ENCODE measurements around the gene SLC11A2. TPM values are rescaled to one million over a fixed set of nuclear protein-coding genes. Genes with fewer than 3 reads are reported as not detected.

Gene SLC11A2
- total RNA-seq, 1 donor from 2014 or later = 25.1 TPM

DNA sequence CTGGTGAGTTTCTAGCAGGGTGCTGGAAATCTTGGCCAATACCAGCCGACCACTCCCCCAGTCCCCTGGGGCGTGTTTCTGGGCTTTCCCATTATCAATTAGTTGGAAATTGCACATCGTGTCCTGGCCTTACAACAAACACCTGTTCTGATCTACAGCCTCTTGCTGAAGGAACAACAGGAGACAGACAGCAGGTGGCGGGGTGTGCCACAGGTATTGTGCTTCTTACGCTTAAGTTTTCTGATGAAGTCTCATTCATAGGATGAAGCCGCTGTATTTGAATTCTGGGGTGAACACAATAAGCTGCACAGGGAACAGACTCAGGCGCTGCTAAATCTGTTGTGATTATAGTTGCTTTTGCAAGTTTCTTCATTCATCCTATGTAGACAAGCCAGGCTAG is 73.1 kb downstream of the SLC11A2 start:
- Histone ChIP-seq H3K9me3 (replicated peaks) (no peaks in the 10 kb centered on the region), H3K36me3 (peaks cover 3% of the 10 kb centered on the region), H3K27me3 (ENCODE audit: low read depth) (no peaks in the 10 kb centered on the region), H3K27ac (replicated peaks) (no peak overlapping the region), H3K4me1 (peaks cover 4% of the 10 kb centered on the region), H3K4me3 (no peak overlapping the region)
- intact Hi-C loops (cut with micrococcal nuclease) = no loop called here
- TF ChIP-seq CTCF (IDR thresholded peaks at IDR 0.05; ENCODE audit: borderline replicate concordance) = no peak
- no peak for DNase-seq

- H3K9me3 ChIP-seq (replicated peaks) = no peaks in the 10 kb centered on the region
- DNase-seq = no peak
- H3K27ac ChIP-seq (replicated peaks) = no peak within 1 kb of the TSS
- no peak for TF ChIP-seq CTCF (IDR thresholded peaks at IDR 0.05; ENCODE audit: borderline replicate concordance)
- peaks cover 3% of the 10 kb centered on the region for H3K36me3 ChIP-seq
- peaks cover 9% of the 10 kb centered on the region for H3K4me1 ChIP-seq
- intact Hi-C loops (cut with micrococcal nuclease) = no loop called here
- no peak within 1 kb of the TSS for H3K4me3 ChIP-seq
- H3K27me3 ChIP-seq (ENCODE audit: low read depth) = no peaks in the 10 kb centered on the region
Measured at GRCh38 chr12:50952510-50952909, 73.7 kb downstream of the SLC11A2 start, which contains the start of gene HIGD1C. HIGD1C (plus strand) TSS chr12:50952544; CDS start chr12:50953999, 1,455 bp downstream.

GRCh38 chr12:50951112-50951511 is 75.1 kb downstream of the SLC11A2 start:
- H3K27ac ChIP-seq (replicated peaks) = no peak overlapping the region
- peaks cover 9% of the 10 kb centered on the region for H3K4me1 ChIP-seq
- H3K9me3 ChIP-seq (replicated peaks) = no peaks in the 10 kb centered on the region
- peaks cover 3% of the 10 kb centered on the region for H3K36me3 ChIP-seq
- H3K27me3 ChIP-seq (ENCODE audit: low read depth) = no peaks in the 10 kb centered on the region
- intact Hi-C loops (cut with micrococcal nuclease) = no loop called here
- DNase-seq = no peak
- no peak for TF ChIP-seq CTCF (IDR thresholded peaks at IDR 0.05; ENCODE audit: borderline replicate concordance)
- no peak overlapping the region for H3K4me3 ChIP-seq

- H3K36me3 ChIP-seq = peaks cover 3% of the 10 kb centered on the region
- H3K27me3 ChIP-seq (ENCODE audit: low read depth) = no peaks in the 10 kb centered on the region
- no peaks in the 10 kb centered on the region for H3K9me3 ChIP-seq (replicated peaks)
- TF ChIP-seq CTCF (IDR thresholded peaks at IDR 0.05; ENCODE audit: borderline replicate concordance) = no peak
- no peak for DNase-seq
- intact Hi-C loops (cut with micrococcal nuclease) = no loop called here
- H3K4me3 ChIP-seq = no peak overlapping the region
- no peak overlapping the region for H3K27ac ChIP-seq (replicated peaks)
- peaks cover 9% of the 10 kb centered on the region for H3K4me1 ChIP-seq
Measured at GRCh38 chr12:50949801-50950302, 76.3 kb downstream of the SLC11A2 start.

DNA sequence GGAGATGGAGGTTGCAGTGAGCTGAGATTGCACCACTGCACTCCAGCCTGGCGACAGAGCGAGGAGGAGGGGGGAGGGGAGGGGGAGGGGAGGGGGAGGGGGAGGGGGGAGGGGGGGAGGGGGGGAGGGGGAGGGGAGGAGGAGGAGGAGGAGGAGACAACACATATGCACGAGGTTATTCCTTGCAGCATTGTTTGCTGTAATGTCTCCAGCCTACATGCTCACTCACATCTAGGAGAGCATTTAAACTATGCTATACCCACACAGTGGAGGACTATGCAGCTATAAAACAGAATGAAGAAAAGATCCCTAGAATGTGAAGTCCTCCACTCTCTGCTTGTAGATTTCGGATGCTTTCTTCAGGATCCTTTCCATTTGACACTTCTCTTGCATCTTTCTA is 77.4 kb downstream of the SLC11A2 start:
- Histone ChIP-seq H3K27me3 (ENCODE audit: low read depth) (no peaks in the 10 kb centered on the region), H3K27ac (replicated peaks) (no peak overlapping the region), H3K36me3 (peaks cover 3% of the 10 kb centered on the region), H3K4me3 (no peak overlapping the region), H3K9me3 (replicated peaks) (no peaks in the 10 kb centered on the region), H3K4me1 (peaks cover 9% of the 10 kb centered on the region)
- no peak for DNase-seq
- TF ChIP-seq CTCF (IDR thresholded peaks at IDR 0.05; ENCODE audit: borderline replicate concordance) = no peak
- intact Hi-C loops (cut with micrococcal nuclease) = no loop called here
